ENCODE data around the gene ARHGAP12.

- TF ChIP-seq EZH2phosphoT487 (IDR thresholded peaks at IDR 0.05; ENCODE audit: insufficient read depth, low read depth) (no peak), EZH2 (IDR thresholded peaks at IDR 0.05; ENCODE audit: insufficient read depth, poor library complexity, severe bottlenecking) (no peak)
Measured at GRCh38 chr10:31833753-31834152, 94.9 kb downstream of the ARHGAP12 start.
